ENCODE data around the gene F9. TPM values are rescaled to one million over a fixed set of nuclear protein-coding genes. Genes with fewer than 3 reads are reported as not detected.

F9 gene
- total and polyA plus RNA-seq, 2 of the 8 experiments (the other 6 are each of a cell fraction or from before 2014, with no cell fraction given): not detected

DNA sequence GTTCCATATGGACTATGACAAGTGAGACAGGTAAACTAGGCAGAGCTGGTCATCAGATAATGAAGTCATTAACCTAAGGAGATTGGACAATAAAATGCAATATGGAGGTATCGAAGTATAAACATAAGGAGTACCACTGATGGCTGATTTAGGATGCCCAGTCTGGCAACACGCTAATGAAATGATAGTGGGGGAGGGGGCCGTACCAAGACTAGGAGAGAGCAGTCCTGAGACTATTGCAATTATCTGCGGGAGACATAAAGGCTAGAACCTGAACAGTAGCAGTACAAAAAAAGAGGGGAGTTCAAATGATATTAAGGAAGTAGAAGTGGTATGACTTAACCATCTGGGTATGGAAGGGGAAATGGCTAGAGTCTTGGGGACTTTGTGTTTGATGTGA, 2.3 kb downstream of the F9 start:
- DNase-seq (ENCODE audit: low read depth in 1 of 2, low spot score in 2 of 2) (no peak), FAIRE-seq (no peak)
- Histone ChIP-seq H2AFZ (ENCODE audit: low read length) (no peak overlapping the region), H3K4me2 (ENCODE audit: insufficient read depth in 1 of 2, low read depth in 2 of 2, low read length in 2 of 2) (no peak overlapping the region), H4K8ac (ENCODE audit: extremely low read depth, insufficient read depth, low read length) (no peak overlapping the region), H2BK120ac (replicated peaks; ENCODE audit: low read depth, low read length) (no peak overlapping the region), H3K18ac (ENCODE audit: extremely low read depth, low read length) (no peak overlapping the region), H3K4ac (replicated peaks; ENCODE audit: insufficient read length, low read depth, low read length) (no peak overlapping the region), H4K91ac (replicated peaks; ENCODE audit: insufficient read length, low read length) (no peak overlapping the region), H4K5ac (ENCODE audit: insufficient read length, low read depth, low read length) (no peak overlapping the region), H2BK5ac (ENCODE audit: low read depth, low read length) (no peak overlapping the region), H3K79me1 (ENCODE audit: low read depth, low read length) (no peaks in the 10 kb centered on the region), H3K4me3 (ENCODE audit: extremely low read depth in 1 of 4, insufficient read depth in 2 of 4, low read depth in 3 of 4, low read length in 4 of 4) (no peak overlapping the region), H3K14ac (ENCODE audit: insufficient read length) (no peak overlapping the region), H3K9me3 (ENCODE audit: insufficient read depth in 2 of 2, low read depth in 1 of 2, low read length in 1 of 2) (no peaks in the 10 kb centered on the region), H3K27me3 (replicated peaks in 1 of 4; ENCODE audit: control insufficient read depth in 3 of 4, extremely low read depth in 1 of 4, insufficient read depth in 3 of 4, low read length in 3 of 4) (no peaks in the 10 kb centered on the region), H3K4me1 (replicated peaks in 1 of 4; ENCODE audit: control insufficient read depth in 3 of 4, insufficient read depth in 4 of 4, low read length in 3 of 4) (no peaks in the 10 kb centered on the region), H3K23me2 (ENCODE audit: low read depth, low read length) (no peaks in the 10 kb centered on the region), H3K79me2 (ENCODE audit: control insufficient read depth in 1 of 2, insufficient read depth in 2 of 2, low read length in 2 of 2) (no peaks in the 10 kb centered on the region), H2BK20ac (ENCODE audit: low read length) (no peak overlapping the region), H3K9ac (replicated peaks in 1 of 4; ENCODE audit: extremely low read depth in 1 of 4, low read depth in 3 of 4, low read length in 3 of 4) (no peak overlapping the region), H3K27ac (ENCODE audit: low read depth, low read length) (no peak overlapping the region), H3K56ac (replicated peaks; ENCODE audit: insufficient read length, low read depth, low read length) (no peak overlapping the region), H3K23ac (ENCODE audit: insufficient read length) (no peak overlapping the region), H4K20me1 (replicated peaks in 1 of 2; ENCODE audit: control insufficient read depth in 1 of 2, insufficient read depth in 2 of 2, low read length in 2 of 2) (no peaks in the 10 kb centered on the region), H2AK5ac (ENCODE audit: low read depth, low read length) (no peak overlapping the region), H3K36me3 (ENCODE audit: control insufficient read depth in 2 of 4, insufficient read depth in 4 of 4, low read length in 3 of 4) (no peaks in the 10 kb centered on the region), H2BK15ac (ENCODE audit: low read length) (no peak overlapping the region), H2BK12ac (ENCODE audit: low read depth, low read length) (no peak overlapping the region)
- CTCF ChIA-PET (ENCODE audit: partially characterized antibody): no interaction called here
- POLR2A ChIA-PET (ENCODE audit: partially characterized antibody): no interaction called here
- 97% methylated on average over 4 of the region's 4 CpGs; no CpG with 5 or more reads in 1 of the 2 experiments for WGBS, 2 experiments (ENCODE audit: extremely low coverage in 1 of 2, insufficient coverage in 1 of 2, insufficient read length in 1 of 2, insufficient replicate concordance in 2 of 2, low coverage in 1 of 2, low lambda C conversion rate in 2 of 2, missing lambda C conversion rate in 1 of 2)
- TF ChIP-seq SP2 (IDR thresholded peaks at IDR 0.05; ENCODE audit: low read length) (no peak), POLR2AphosphoS5 (IDR thresholded peaks at IDR 0.05; ENCODE audit: low read depth, low read length) (no peak), NRF1 (IDR thresholded peaks at IDR 0.05; ENCODE audit: low read depth, low read length) (no peak), FOSL1 (IDR thresholded peaks at IDR 0.05; ENCODE audit: insufficient read depth, low read depth, low read length) (no peak), KDM1A (IDR thresholded peaks at IDR 0.05; ENCODE audit: borderline replicate concordance, low read length) (no peak), TAF7 (optimal IDR thresholded peaks at IDR 0.05; ENCODE audit: borderline replicate concordance, low read depth, low read length) (no peak), TBP (IDR thresholded peaks at IDR 0.05; ENCODE audit: low read depth, low read length) (no peak), GTF2F1 (IDR thresholded peaks at IDR 0.05; ENCODE audit: borderline replicate concordance, low read depth, low read length) (no peak), BACH1 (IDR thresholded peaks at IDR 0.05; ENCODE audit: low read length) (no peak), EZH2 (IDR thresholded peaks at IDR 0.05; ENCODE audit: low read depth, low read length, severe bottlenecking) (no peak), MAFK (IDR thresholded peaks at IDR 0.05; ENCODE audit: low read depth, low read length) (no peak)
- TF ChIP-seq, protein P1, sequence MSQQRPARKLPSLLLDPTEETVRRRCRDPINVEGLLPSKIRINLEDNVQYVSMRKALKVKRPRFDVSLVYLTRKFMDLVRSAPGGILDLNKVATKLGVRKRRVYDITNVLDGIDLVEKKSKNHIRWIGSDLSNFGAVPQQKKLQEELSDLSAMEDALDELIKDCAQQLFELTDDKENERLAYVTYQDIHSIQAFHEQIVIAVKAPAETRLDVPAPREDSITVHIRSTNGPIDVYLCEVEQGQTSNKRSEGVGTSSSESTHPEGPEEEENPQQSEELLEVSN (IDR thresholded peaks at IDR 0.05): no peak
- TF ChIP-seq, protein P2, sequence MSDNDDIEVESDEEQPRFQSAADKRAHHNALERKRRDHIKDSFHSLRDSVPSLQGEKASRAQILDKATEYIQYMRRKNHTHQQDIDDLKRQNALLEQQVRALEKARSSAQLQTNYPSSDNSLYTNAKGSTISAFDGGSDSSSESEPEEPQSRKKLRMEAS (IDR thresholded peaks at IDR 0.05): no peak

Measured in H1 (cell line).